Measurements from ENCODE around the gene ZNF208.

DNA sequence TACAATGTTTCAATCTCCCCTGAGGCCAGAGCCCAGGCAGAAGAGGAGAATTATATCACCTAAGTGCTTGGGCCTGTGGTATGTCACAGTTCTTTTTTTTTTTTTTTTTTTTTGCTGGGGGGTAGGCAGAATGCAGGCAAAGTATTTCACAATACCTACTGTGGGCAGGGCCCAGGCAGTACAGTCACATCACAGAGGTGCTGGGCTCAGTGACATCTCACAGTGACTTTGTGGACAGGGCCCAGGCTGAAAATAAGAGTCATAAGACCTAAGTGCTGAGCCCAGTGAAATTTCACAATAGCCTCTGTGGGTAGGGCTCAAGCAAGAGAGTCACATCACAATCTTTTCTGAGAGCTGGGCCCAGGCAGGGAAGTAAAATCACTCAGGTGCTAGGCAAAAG, 15.9 kb upstream of the ZNF208 start:
- TF ChIP-seq NR3C1 (CRISPR knock-in tag; conservative IDR thresholded peaks at IDR 0.05; ENCODE audit: low read depth), result no peak
- TF ChIP-seq, protein P1, sequence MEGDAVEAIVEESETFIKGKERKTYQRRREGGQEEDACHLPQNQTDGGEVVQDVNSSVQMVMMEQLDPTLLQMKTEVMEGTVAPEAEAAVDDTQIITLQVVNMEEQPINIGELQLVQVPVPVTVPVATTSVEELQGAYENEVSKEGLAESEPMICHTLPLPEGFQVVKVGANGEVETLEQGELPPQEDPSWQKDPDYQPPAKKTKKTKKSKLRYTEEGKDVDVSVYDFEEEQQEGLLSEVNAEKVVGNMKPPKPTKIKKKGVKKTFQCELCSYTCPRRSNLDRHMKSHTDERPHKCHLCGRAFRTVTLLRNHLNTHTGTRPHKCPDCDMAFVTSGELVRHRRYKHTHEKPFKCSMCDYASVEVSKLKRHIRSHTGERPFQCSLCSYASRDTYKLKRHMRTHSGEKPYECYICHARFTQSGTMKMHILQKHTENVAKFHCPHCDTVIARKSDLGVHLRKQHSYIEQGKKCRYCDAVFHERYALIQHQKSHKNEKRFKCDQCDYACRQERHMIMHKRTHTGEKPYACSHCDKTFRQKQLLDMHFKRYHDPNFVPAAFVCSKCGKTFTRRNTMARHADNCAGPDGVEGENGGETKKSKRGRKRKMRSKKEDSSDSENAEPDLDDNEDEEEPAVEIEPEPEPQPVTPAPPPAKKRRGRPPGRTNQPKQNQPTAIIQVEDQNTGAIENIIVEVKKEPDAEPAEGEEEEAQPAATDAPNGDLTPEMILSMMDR (IDR thresholded peaks at IDR 0.05), result no peak
- TF ChIP-seq SMAD3 (CRISPR knock-in tag; IDR thresholded peaks at IDR 0.05; ENCODE audit: borderline replicate concordance), result no peak
- TF ChIP-seq FOXP1 (CRISPR knock-in tag; IDR thresholded peaks at IDR 0.05; ENCODE audit: borderline replicate concordance), result no peak
- TF ChIP-seq NR2C2 (CRISPR knock-in tag; IDR thresholded peaks at IDR 0.05), result no peak
- no peak for TF ChIP-seq EMX1 (CRISPR knock-in tag; IDR thresholded peaks at IDR 0.05)

Data from WTC11 (cell line).